HCT116 (cell line): ENCODE data around the gene SYCE1L. TPM values are rescaled to one million over a fixed set of nuclear protein-coding genes. Genes with fewer than 3 reads are reported as not detected.

Experiments
- ATAC-seq: fragments of 200-7000 bp; cut with Tn5 transposase; 2 replicates; pipeline ENCODE4 v1.9.1; 2020; ENCODE audit warnings: mild to moderate bottlenecking, moderate library complexity
- BruUV-seq: library from RNA; stranded (reverse); fragments of 400-500 nt; replicated peaks from 2 replicates; lab custom pipeline; 2021; lab: Mats Ljungman, UMichigan
- CTCF ChIA-PET: fragments of 300-600 bp; sonication (Branson Sonifier 250); formaldehyde crosslinking; loops from one replicate; lab custom pipeline; 2021; ENCODE audit warnings: antibody characterized with exemption; lab: Charles Lee
- POLR2A ChIA-PET: fragments of 300-600, 350-600 bp; sonication (Branson Sonifier 250); formaldehyde crosslinking; loops from one replicate; lab custom pipeline; 2021; ENCODE audit warnings: antibody characterized with exemption; lab: Charles Lee
- RAD21 ChIA-PET, 2 experiments: fragments of 300-600 bp; sonication (Branson Sonifier 250); formaldehyde crosslinking; loops; one replicate each; lab custom pipeline; 2023; ENCODE audit warnings: low total read pairs in 2 of 2; ENCODE audit not compliant: uncharacterized antibody in 2 of 2, unreplicated experiment in 2 of 2, low non-redundant PET in 1 of 2; lab: Charles Lee
- DNase-seq: peaks from one replicate; pipeline ENCODE4 v3.0.0-alpha.2; 2010; ENCODE audit warnings: low read depth, low spot score
- H2AFZ ChIP-seq: fragments of 200-600 bp; shearing (Covaris generic), sonication (generic); 2 replicates; pipeline ENCODE4 v1.6.1; 2017; ENCODE audit warnings: low read depth, mixed run types, mixed read lengths, antibody characterized with exemption, low read length; ENCODE audit not compliant: poor library complexity, severe bottlenecking
- H3K27ac ChIP-seq: 2 replicates; pipeline ENCODE4 v1.5.1; 2012; ENCODE audit warnings: low read depth, low read length
- H3K27me3 ChIP-seq: fragments of 200-600 bp; sonication (generic); 2 replicates; pipeline ENCODE4 v1.6.1; 2016; ENCODE audit warnings: mixed run types, low read length, mixed read lengths; ENCODE audit not compliant: insufficient read depth
- H3K36me3 ChIP-seq, 2 experiments: fragments of 200-500 bp in 1 of 2; fragments of 200-600 bp in 1 of 2; sonication (Bioruptor generic) in 1 of 2; sonication (generic) in 1 of 2; 2 replicates each; pipeline versions ENCODE4 v1.5.1 to v1.6.1; 2014 to 2016; ENCODE audit warnings: low read length in 2 of 2, inconsistent platforms in 1 of 2, mixed read lengths in 1 of 2, mixed run types in 1 of 2; ENCODE audit not compliant: insufficient read depth in 2 of 2, control insufficient read depth in 1 of 2
- H3K4me1 ChIP-seq, 2 experiments: fragments of 200-600 bp in 1 of 2; sonication (generic) in 1 of 2; 2 replicates each; pipeline versions ENCODE4 v1.5.1 to v1.6.1; 2012 to 2017; ENCODE audit warnings: low read length in 2 of 2, inconsistent platforms in 1 of 2, mild to moderate bottlenecking in 1 of 2, mixed read lengths in 1 of 2, mixed run types in 1 of 2, moderate library complexity in 1 of 2; ENCODE audit not compliant: insufficient read depth in 2 of 2, control insufficient read depth in 1 of 2
- H3K4me2 ChIP-seq: fragments of 200-600 bp; sonication (generic); 2 replicates; pipeline ENCODE4 v1.6.1; 2017; ENCODE audit warnings: mixed run types, low read length, mixed read lengths
- H3K4me3 ChIP-seq, 2 experiments: fragments of 200-600 bp in 1 of 2; sonication (generic) in 1 of 2; replicated peaks in 1 of 2; 2 replicates each; pipeline ENCODE4 v1.5.1; 2011 to 2016; ENCODE audit warnings: low read length in 2 of 2, control low read depth in 1 of 2, low read depth in 1 of 2, mild to moderate bottlenecking in 1 of 2, mixed read lengths in 1 of 2, mixed run types in 1 of 2
- H3K79me2 ChIP-seq: fragments of 200-600 bp; sonication (generic); 2 replicates; pipeline ENCODE4 v1.6.1; 2017; ENCODE audit warnings: mild to moderate bottlenecking, mixed run types, low read length, moderate library complexity, mixed read lengths; ENCODE audit not compliant: insufficient read depth
- H3K9ac ChIP-seq: fragments of 200-600 bp; sonication (generic); 2 replicates; pipeline ENCODE4 v1.6.1; 2016; ENCODE audit warnings: low read length, mixed read lengths
- H3K9me2 ChIP-seq: fragments of 200-600 bp; sonication (generic), shearing (Covaris generic); 2 replicates; pipeline ENCODE4 v1.6.1; 2017; ENCODE audit warnings: mixed run types, mild to moderate bottlenecking, moderate library complexity; ENCODE audit not compliant: insufficient read depth
- H3K9me3 ChIP-seq, 2 experiments: fragments of 200-500 bp in 1 of 2; fragments of 200-600 bp in 1 of 2; sonication (Bioruptor generic) in 1 of 2; sonication (generic) in 1 of 2; 2 replicates each; pipeline ENCODE4 v1.6.1; 2014 to 2017; ENCODE audit warnings: low read length in 2 of 2, mixed read lengths in 2 of 2, inconsistent platforms in 1 of 2, low read depth in 1 of 2, mild to moderate bottlenecking in 1 of 2, mixed run types in 1 of 2, moderate library complexity in 1 of 2; ENCODE audit not compliant: control insufficient read depth in 1 of 2, insufficient read depth in 1 of 2
- H4K20me1 ChIP-seq: fragments of 200-600 bp; sonication (generic), shearing (Covaris generic); 2 replicates; pipeline ENCODE4 v1.6.1; 2017; ENCODE audit warnings: mixed run types, mild to moderate bottlenecking, moderate library complexity; ENCODE audit not compliant: insufficient read depth
- CBX3 ChIP-seq: IDR thresholded peaks from 2 replicates; pipeline ENCODE4 v1.6.1; 2012; ENCODE audit warnings: low read depth
- CEBPB ChIP-seq: IDR thresholded peaks from 2 replicates; pipeline ENCODE4 v1.6.1; 2012; ENCODE audit warnings: low read depth
- POLR2A ChIP-seq: IDR thresholded peaks from 2 replicates; pipeline ENCODE4 v1.7.0; 2011; ENCODE audit warnings: borderline replicate concordance; ENCODE audit not compliant: insufficient read depth, insufficient read length; ENCODE audit errors: extremely low read depth
- RAD21 ChIP-seq: IDR thresholded peaks from 2 replicates; pipeline ENCODE4 v1.6.1; 2012; ENCODE audit warnings: low read depth, mild to moderate bottlenecking
- SP1 ChIP-seq: IDR thresholded peaks from 2 replicates; pipeline ENCODE4 v1.6.1; 2012; ENCODE audit warnings: low read depth
- ZNF274 ChIP-seq: fragments of 200-500 bp; sonication (Bioruptor generic); IDR thresholded peaks from 2 replicates; pipeline ENCODE4 v1.6.1; 2014; ENCODE audit warnings: mild to moderate bottlenecking, low read depth, low read length, inconsistent platforms
- intact Hi-C: fragments of 100-400 bp; cut with micrococcal nuclease; formaldehyde crosslinking; loops from 2 replicates; pipeline ENCODE4 v1.10.0; 2022
- total RNA-seq: library from RNA; stranded (reverse); gene quantifications from one replicate; pipeline ENCODE4 v1.2.1, GENCODE V29; 2021; ENCODE audit not compliant: unreplicated experiment
- TF ChIP-seq, protein P1 (sequence below), 3 experiments: fragments of 200-600 bp in 1 of 3; sonication (generic) in 1 of 3; IDR thresholded peaks in 2 of 3; conservative IDR thresholded peaks in 1 of 3; 2 replicates each; pipeline ENCODE4 v1.5.1; 2012 to 2017; ENCODE audit warnings: low read depth in 2 of 3, low read length in 2 of 3, antibody characterized with exemption in 1 of 3, borderline replicate concordance in 1 of 3, control low read depth in 1 of 3, mild to moderate bottlenecking in 1 of 3, mixed read lengths in 1 of 3, mixed run types in 1 of 3, moderate library complexity in 1 of 3; ENCODE audit not compliant: insufficient read depth in 1 of 3
- TF ChIP-seq, protein P2 (sequence below): IDR thresholded peaks from 2 replicates; pipeline ENCODE4 v1.6.1; 2012; ENCODE audit warnings: low read depth

Gene SYCE1L
- total RNA-seq, 1 experiment from 2014 or later = 25.7 TPM

DNA sequence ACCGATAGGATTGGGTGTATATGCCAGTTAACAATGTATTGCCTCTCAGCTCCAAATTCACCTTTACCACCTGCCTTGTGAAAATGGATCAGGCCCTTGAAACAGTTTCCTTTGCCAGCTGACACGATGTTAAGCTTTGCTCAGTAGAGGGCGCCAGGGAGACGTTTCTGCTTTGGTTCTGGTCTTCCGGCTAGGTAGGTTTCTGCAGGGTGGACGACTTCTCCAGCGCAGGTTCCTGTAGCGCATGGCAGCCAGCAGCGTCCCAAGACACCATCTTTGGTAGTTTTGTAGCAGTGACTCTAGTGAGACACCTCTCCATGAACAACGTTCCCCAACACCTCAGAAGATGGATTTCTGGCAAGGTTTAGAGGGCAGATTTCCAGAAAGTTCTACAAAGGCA is 24.0 kb downstream of the SYCE1L start:
- no peak for TF ChIP-seq CBX3
- no peak for TF ChIP-seq SP1
- TF ChIP-seq CEBPB = no peak
- TF ChIP-seq POLR2A = no peak
- TF ChIP-seq, protein P1, sequence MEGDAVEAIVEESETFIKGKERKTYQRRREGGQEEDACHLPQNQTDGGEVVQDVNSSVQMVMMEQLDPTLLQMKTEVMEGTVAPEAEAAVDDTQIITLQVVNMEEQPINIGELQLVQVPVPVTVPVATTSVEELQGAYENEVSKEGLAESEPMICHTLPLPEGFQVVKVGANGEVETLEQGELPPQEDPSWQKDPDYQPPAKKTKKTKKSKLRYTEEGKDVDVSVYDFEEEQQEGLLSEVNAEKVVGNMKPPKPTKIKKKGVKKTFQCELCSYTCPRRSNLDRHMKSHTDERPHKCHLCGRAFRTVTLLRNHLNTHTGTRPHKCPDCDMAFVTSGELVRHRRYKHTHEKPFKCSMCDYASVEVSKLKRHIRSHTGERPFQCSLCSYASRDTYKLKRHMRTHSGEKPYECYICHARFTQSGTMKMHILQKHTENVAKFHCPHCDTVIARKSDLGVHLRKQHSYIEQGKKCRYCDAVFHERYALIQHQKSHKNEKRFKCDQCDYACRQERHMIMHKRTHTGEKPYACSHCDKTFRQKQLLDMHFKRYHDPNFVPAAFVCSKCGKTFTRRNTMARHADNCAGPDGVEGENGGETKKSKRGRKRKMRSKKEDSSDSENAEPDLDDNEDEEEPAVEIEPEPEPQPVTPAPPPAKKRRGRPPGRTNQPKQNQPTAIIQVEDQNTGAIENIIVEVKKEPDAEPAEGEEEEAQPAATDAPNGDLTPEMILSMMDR (IDR thresholded peaks at IDR 0.05 in 2 of 3, conservative IDR thresholded peaks at IDR 0.05 in 1 of 3; ENCODE audit: borderline replicate concordance in 1 of 3, insufficient read depth in 1 of 3, low read depth in 2 of 3, low read length in 2 of 3) = peak in 2 of 3 experiments; percentile 78 to 82; a peak in 4 of 6 replicates
- TF ChIP-seq, protein P2, sequence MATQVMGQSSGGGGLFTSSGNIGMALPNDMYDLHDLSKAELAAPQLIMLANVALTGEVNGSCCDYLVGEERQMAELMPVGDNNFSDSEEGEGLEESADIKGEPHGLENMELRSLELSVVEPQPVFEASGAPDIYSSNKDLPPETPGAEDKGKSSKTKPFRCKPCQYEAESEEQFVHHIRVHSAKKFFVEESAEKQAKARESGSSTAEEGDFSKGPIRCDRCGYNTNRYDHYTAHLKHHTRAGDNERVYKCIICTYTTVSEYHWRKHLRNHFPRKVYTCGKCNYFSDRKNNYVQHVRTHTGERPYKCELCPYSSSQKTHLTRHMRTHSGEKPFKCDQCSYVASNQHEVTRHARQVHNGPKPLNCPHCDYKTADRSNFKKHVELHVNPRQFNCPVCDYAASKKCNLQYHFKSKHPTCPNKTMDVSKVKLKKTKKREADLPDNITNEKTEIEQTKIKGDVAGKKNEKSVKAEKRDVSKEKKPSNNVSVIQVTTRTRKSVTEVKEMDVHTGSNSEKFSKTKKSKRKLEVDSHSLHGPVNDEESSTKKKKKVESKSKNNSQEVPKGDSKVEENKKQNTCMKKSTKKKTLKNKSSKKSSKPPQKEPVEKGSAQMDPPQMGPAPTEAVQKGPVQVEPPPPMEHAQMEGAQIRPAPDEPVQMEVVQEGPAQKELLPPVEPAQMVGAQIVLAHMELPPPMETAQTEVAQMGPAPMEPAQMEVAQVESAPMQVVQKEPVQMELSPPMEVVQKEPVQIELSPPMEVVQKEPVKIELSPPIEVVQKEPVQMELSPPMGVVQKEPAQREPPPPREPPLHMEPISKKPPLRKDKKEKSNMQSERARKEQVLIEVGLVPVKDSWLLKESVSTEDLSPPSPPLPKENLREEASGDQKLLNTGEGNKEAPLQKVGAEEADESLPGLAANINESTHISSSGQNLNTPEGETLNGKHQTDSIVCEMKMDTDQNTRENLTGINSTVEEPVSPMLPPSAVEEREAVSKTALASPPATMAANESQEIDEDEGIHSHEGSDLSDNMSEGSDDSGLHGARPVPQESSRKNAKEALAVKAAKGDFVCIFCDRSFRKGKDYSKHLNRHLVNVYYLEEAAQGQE = no peak
- TF ChIP-seq RAD21 = peak; percentile 10; the same call in 1 of the 2 replicates
- TF ChIP-seq ZNF274 = no peak
- no peaks in the 10 kb centered on the region for H3K9me2 ChIP-seq
- peak; percentile 61 for ATAC-seq
- RAD21 ChIA-PET = no interaction called here
- H3K4me1 ChIP-seq = peaks cover 35 to 46% of the 10 kb centered on the region in 2 experiments
- CTCF ChIA-PET = interaction anchor here (0.8 to 1.9 kb wide), 4 partner anchors 8 to 51 kb away, joined by 3 to 6 read pairs (median 4); partner anchors contain the start of gene MON1B
- H3K4me3 ChIP-seq = no peak overlapping the region
- H4K20me1 ChIP-seq = no peaks in the 10 kb centered on the region
- peak overlapping the region; percentile 38 for H3K4me2 ChIP-seq
- H3K9me3 ChIP-seq = no peaks in the 10 kb centered on the region
- BruUV-seq = no TSS peak
- no peak overlapping the region for H3K9ac ChIP-seq
- intact Hi-C loops = no loop called here
- no peaks in the 10 kb centered on the region for H3K79me2 ChIP-seq
- POLR2A ChIA-PET = no interaction called here
- DNase-seq = no peak
- H3K27me3 ChIP-seq = no peaks in the 10 kb centered on the region
- no peak overlapping the region for H3K27ac ChIP-seq
- no peaks in the 10 kb centered on the region for H3K36me3 ChIP-seq
- no peak overlapping the region for H2AFZ ChIP-seq
